Measurements from ENCODE around the gene TEX29. TPM values are rescaled to one million over a fixed set of nuclear protein-coding genes. Genes with fewer than 3 reads are reported as not detected.

Gene TEX29
- total RNA-seq, 1 donor from 2014 or later: not detected

- Histone ChIP-seq H4K20me1 (ENCODE audit: low read depth) (no peaks in the 10 kb centered on the region), H3F3A (ENCODE audit: low read depth) (no peaks in the 10 kb centered on the region), H2AFZ (replicated peaks) (no peak overlapping the region), H3K27ac (no peak overlapping the region), H3K4me3 (no peak overlapping the region), H3K9me3 (ENCODE audit: low read depth) (no peaks in the 10 kb centered on the region), H3K36me3 (no peaks in the 10 kb centered on the region), H3K79me2 (ENCODE audit: low read depth) (no peaks in the 10 kb centered on the region), H3K9ac (no peak overlapping the region), H3K27me3 (no peaks in the 10 kb centered on the region), H3K4me2 (no peak overlapping the region), H3K4me1 (no peaks in the 10 kb centered on the region)
- H3K36me3 Mint-ChIP-seq: peaks cover 36% of the 10 kb centered on the region
- TF ChIP-seq EZH2 (IDR thresholded peaks at IDR 0.05) (no peak), CTCF (IDR thresholded peaks at IDR 0.05) (no peak), EZH2phosphoT487 (IDR thresholded peaks at IDR 0.05) (no peak)
- no peak overlapping the region for H3K27ac Mint-ChIP-seq
- H3K27me3 Mint-ChIP-seq (ENCODE audit: insufficient read depth, low read depth): peaks cover 13% of the 10 kb centered on the region
- peaks cover 4% of the 10 kb centered on the region for H3K4me1 Mint-ChIP-seq
- H3K9me3 Mint-ChIP-seq: peaks cover 41% of the 10 kb centered on the region
- H3K4me3 Mint-ChIP-seq: no peak overlapping the region
- DNase-seq (ENCODE audit: low spot score): no peak
Measured at GRCh38 chr13:111314852-111315251, 5.6 kb upstream of the TEX29 start.

- H3K27ac ChIP-seq: no peak overlapping the region
- H3K4me2 ChIP-seq: no peak overlapping the region
- Mint-ChIP-seq H3K4me3 (no peak overlapping the region), H3K27ac (no peak overlapping the region), H3K27me3 (ENCODE audit: insufficient read depth, low read depth) (peaks cover 11% of the 10 kb centered on the region), H3K36me3 (peaks cover 29% of the 10 kb centered on the region), H3K9me3 (peaks cover 35% of the 10 kb centered on the region), H3K4me1 (peaks cover 4% of the 10 kb centered on the region)
- H3K79me2 ChIP-seq (ENCODE audit: low read depth): no peaks in the 10 kb centered on the region
- H3F3A ChIP-seq (ENCODE audit: low read depth): no peaks in the 10 kb centered on the region
- no peaks in the 10 kb centered on the region for H3K9me3 ChIP-seq (ENCODE audit: low read depth)
- DNase-seq (ENCODE audit: low spot score): no peak
- no peaks in the 10 kb centered on the region for H3K4me1 ChIP-seq
- no peaks in the 10 kb centered on the region for H4K20me1 ChIP-seq (ENCODE audit: low read depth)
- TF ChIP-seq EZH2 (IDR thresholded peaks at IDR 0.05) (no peak), EZH2phosphoT487 (IDR thresholded peaks at IDR 0.05) (no peak), CTCF (IDR thresholded peaks at IDR 0.05) (no peak)
- H3K9ac ChIP-seq: no peak overlapping the region
- no peaks in the 10 kb centered on the region for H3K36me3 ChIP-seq
- H3K4me3 ChIP-seq: no peak overlapping the region
- H3K27me3 ChIP-seq: no peaks in the 10 kb centered on the region
- no peak overlapping the region for H2AFZ ChIP-seq (replicated peaks)
Measured at GRCh38 chr13:111315347-111315995, 5.0 kb upstream of the TEX29 start.

GRCh38 chr13:111316161-111316730, 4.2 kb upstream of the TEX29 start:
- no peak overlapping the region for H3K9ac ChIP-seq
- H3K27ac ChIP-seq: no peak overlapping the region
- no peak overlapping the region for H3K4me2 ChIP-seq
- Mint-ChIP-seq H3K4me3 (no peak overlapping the region), H3K36me3 (peaks cover 22% of the 10 kb centered on the region), H3K27ac (peak overlapping the region; percentile 47), H3K9me3 (peaks cover 27% of the 10 kb centered on the region), H3K4me1 (peaks cover 4% of the 10 kb centered on the region), H3K27me3 (ENCODE audit: insufficient read depth, low read depth) (peaks cover 4% of the 10 kb centered on the region)
- H3K27me3 ChIP-seq: no peaks in the 10 kb centered on the region
- H3K4me1 ChIP-seq: no peaks in the 10 kb centered on the region
- no peaks in the 10 kb centered on the region for H3F3A ChIP-seq (ENCODE audit: low read depth)
- no peak overlapping the region for H3K4me3 ChIP-seq
- H4K20me1 ChIP-seq (ENCODE audit: low read depth): no peaks in the 10 kb centered on the region
- H3K79me2 ChIP-seq (ENCODE audit: low read depth): no peaks in the 10 kb centered on the region
- H3K9me3 ChIP-seq (ENCODE audit: low read depth): no peaks in the 10 kb centered on the region
- no peak overlapping the region for H2AFZ ChIP-seq (replicated peaks)
- DNase-seq (ENCODE audit: low spot score): no peak
- H3K36me3 ChIP-seq: no peaks in the 10 kb centered on the region
- no peak for TF ChIP-seq EZH2phosphoT487 (IDR thresholded peaks at IDR 0.05)

- Mint-ChIP-seq H3K9me3 (peaks cover 19% of the 10 kb centered on the region), H3K36me3 (peaks cover 13% of the 10 kb centered on the region), H3K27me3 (ENCODE audit: insufficient read depth, low read depth) (peaks cover 4% of the 10 kb centered on the region), H3K4me3 (no peak overlapping the region), H3K27ac (peak overlapping the region; percentile 66), H3K4me1 (peaks cover 4% of the 10 kb centered on the region)
- Histone ChIP-seq H4K20me1 (ENCODE audit: low read depth) (no peaks in the 10 kb centered on the region), H3K27ac (no peak overlapping the region), H3K4me2 (no peak overlapping the region), H3K4me1 (no peaks in the 10 kb centered on the region), H3F3A (ENCODE audit: low read depth) (no peaks in the 10 kb centered on the region), H3K27me3 (no peaks in the 10 kb centered on the region), H3K4me3 (no peak overlapping the region), H2AFZ (replicated peaks) (no peak overlapping the region), H3K79me2 (ENCODE audit: low read depth) (no peaks in the 10 kb centered on the region), H3K9me3 (ENCODE audit: low read depth) (no peaks in the 10 kb centered on the region), H3K9ac (no peak overlapping the region), H3K36me3 (no peaks in the 10 kb centered on the region)
- DNase-seq (ENCODE audit: low spot score): no peak
- TF ChIP-seq EZH2phosphoT487 (IDR thresholded peaks at IDR 0.05) (no peak), CTCF (IDR thresholded peaks at IDR 0.05) (no peak), EZH2 (IDR thresholded peaks at IDR 0.05) (no peak)
Measured at GRCh38 chr13:111317042-111317550, 3.3 kb upstream of the TEX29 start.
